C4-2B (cell line): ENCODE measurements around the gene AQP10.

Source experiments
- ZFX ChIP-seq: fragments of 450-650 bp; IDR thresholded peaks from 2 replicates; pipeline ENCODE4 v1.6.1; 2017
- TF ChIP-seq, protein P1 (sequence below): fragments of 450-650 bp; conservative IDR thresholded peaks from 2 replicates; pipeline ENCODE4 v1.5.1; 2017; ENCODE audit warnings: mild to moderate bottlenecking

GRCh38 chr1:154351363-154352068 lies 30.6 kb downstream of the AQP10 start:
- TF ChIP-seq, protein P1, sequence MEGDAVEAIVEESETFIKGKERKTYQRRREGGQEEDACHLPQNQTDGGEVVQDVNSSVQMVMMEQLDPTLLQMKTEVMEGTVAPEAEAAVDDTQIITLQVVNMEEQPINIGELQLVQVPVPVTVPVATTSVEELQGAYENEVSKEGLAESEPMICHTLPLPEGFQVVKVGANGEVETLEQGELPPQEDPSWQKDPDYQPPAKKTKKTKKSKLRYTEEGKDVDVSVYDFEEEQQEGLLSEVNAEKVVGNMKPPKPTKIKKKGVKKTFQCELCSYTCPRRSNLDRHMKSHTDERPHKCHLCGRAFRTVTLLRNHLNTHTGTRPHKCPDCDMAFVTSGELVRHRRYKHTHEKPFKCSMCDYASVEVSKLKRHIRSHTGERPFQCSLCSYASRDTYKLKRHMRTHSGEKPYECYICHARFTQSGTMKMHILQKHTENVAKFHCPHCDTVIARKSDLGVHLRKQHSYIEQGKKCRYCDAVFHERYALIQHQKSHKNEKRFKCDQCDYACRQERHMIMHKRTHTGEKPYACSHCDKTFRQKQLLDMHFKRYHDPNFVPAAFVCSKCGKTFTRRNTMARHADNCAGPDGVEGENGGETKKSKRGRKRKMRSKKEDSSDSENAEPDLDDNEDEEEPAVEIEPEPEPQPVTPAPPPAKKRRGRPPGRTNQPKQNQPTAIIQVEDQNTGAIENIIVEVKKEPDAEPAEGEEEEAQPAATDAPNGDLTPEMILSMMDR, result no peak
- TF ChIP-seq ZFX, result no peak
